ENCODE measurements around the gene PLCL2. TPM values are rescaled to one million over a fixed set of nuclear protein-coding genes. Genes with fewer than 3 reads are reported as not detected.

The PLCL2 gene
- total RNA-seq, 1 experiment from 2014 or later = 32.1 TPM

- no peak overlapping the region for H3K18ac ChIP-seq (ENCODE audit: insufficient read length, low read depth, low read length)
- no peak overlapping the region for H3T11ph ChIP-seq (ENCODE audit: low read length)
- H3K4me1 ChIP-seq (ENCODE audit: insufficient read depth, low read length) = no peaks in the 10 kb centered on the region; the same call in 1 of the 2 replicates
- H2BK15ac ChIP-seq (ENCODE audit: low read depth, low read length) = no peak overlapping the region
- no peaks in the 10 kb centered on the region for H3K9me3 ChIP-seq (ENCODE audit: control insufficient read depth, low read depth, low read length)
- no peaks in the 10 kb centered on the region for H3K27me3 Mint-ChIP-seq (ENCODE audit: low read depth)
- H3K9me3 Mint-ChIP-seq = no peaks in the 10 kb centered on the region
- H3K9ac ChIP-seq (ENCODE audit: extremely low read depth, insufficient read length, low read length) = no peak overlapping the region
- H4K20me1 ChIP-seq (ENCODE audit: control insufficient read depth, insufficient read depth, insufficient read length) = no peaks in the 10 kb centered on the region
- H4K8ac ChIP-seq (replicated peaks; ENCODE audit: insufficient read length, low read depth, low read length) = no peak overlapping the region
- DNase-seq = no peak
- H2AFZ ChIP-seq (ENCODE audit: low read length) = no peak overlapping the region
- H3K79me2 ChIP-seq (ENCODE audit: insufficient read depth, low read length) = no peaks in the 10 kb centered on the region
- no peak overlapping the region for H3K4me3 Mint-ChIP-seq
- H3K27ac Mint-ChIP-seq = no peak overlapping the region
- H3K4me1 Mint-ChIP-seq = peaks cover 40 to 48% of the 10 kb centered on the region in 2 experiments
- no peak overlapping the region for H2AK5ac ChIP-seq (ENCODE audit: insufficient read length, low read length)
- no peak overlapping the region for H3K4ac ChIP-seq (ENCODE audit: low read depth, low read length)
- H4K5ac ChIP-seq (ENCODE audit: insufficient read length, low read depth, low read length) = no peak overlapping the region
- no peak overlapping the region for H3K4me2 ChIP-seq (ENCODE audit: insufficient read depth, insufficient read length, low read length)
- H2BK120ac ChIP-seq (ENCODE audit: low read depth, low read length, poor library complexity, severe bottlenecking) = no peak overlapping the region
- no peak overlapping the region for H2BK12ac ChIP-seq (ENCODE audit: insufficient read length, low read depth, low read length)
- no peak overlapping the region for H3K23ac ChIP-seq (ENCODE audit: insufficient read length, low read depth, low read length)
- H2BK5ac ChIP-seq (ENCODE audit: insufficient read length, low read length) = no peak overlapping the region
- H3K27ac ChIP-seq (ENCODE audit: insufficient read length, low read depth, low read length) = no peak overlapping the region
- H3K23me2 ChIP-seq (ENCODE audit: insufficient read length, low read depth, low read length, poor library complexity, severe bottlenecking) = no peaks in the 10 kb centered on the region
- H2BK20ac ChIP-seq (ENCODE audit: low read depth, low read length, poor library complexity, severe bottlenecking) = no peak overlapping the region
- no peak overlapping the region for H3K14ac ChIP-seq (ENCODE audit: insufficient read depth, low read length)
- no peaks in the 10 kb centered on the region for H3K79me1 ChIP-seq (ENCODE audit: insufficient read depth, low read depth, low read length, poor library complexity, severe bottlenecking)
- H3K36me3 Mint-ChIP-seq (ENCODE audit: insufficient read depth in 1 of 3, low read depth in 3 of 3) = 0 out of 7 replicates have a peak, but pooled peaks cover 0 to 1% (median 0%) of the 10 kb centered on the region in 3 experiments
- no peak overlapping the region for H3K56ac ChIP-seq (ENCODE audit: insufficient read length, low read depth, low read length)
- WGBS (ENCODE audit: extremely low coverage, insufficient read length, low lambda C conversion rate) = no CpG with 5 or more reads among the region's 3 CpGs
- H3K27me3 ChIP-seq (ENCODE audit: insufficient read depth, low read length) = no peaks in the 10 kb centered on the region
- no peak overlapping the region for H4K91ac ChIP-seq (ENCODE audit: insufficient read length, low read depth, low read length)
- no peak for TF ChIP-seq CTCF (conservative IDR thresholded peaks at IDR 0.05)
Observed at GRCh38 chr3:16917980-16918682, 33.4 kb downstream of the PLCL2 start.
